Measurements from ENCODE around the gene PTPRD. TPM values are rescaled to one million over a fixed set of nuclear protein-coding genes. Genes with fewer than 3 reads are reported as not detected.

The PTPRD gene
- polyA plus RNA-seq, 4 donors, result 2.1 to 5.6 (median 3.9) TPM

DNA sequence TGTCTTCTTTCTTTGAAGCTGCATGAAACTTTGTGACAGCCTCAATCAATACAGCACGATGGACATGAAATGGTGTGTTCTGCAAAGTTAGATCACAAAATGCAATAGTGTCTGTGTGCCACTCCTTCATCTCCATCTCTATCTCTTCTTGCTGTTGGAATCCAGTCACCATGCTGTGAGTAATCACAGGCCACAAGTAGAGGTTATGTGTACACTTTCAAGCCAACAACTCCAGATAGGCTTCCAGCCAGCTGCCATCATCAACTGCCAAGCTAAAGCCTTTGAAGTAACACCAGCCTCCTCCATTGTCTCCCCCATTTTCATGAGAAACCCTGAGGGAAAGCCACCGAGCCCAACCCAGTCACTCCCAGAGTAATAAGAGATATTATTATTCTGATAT lies 360.6 kb downstream of the PTPRD start:
- WGBS, 3 donors, result 47 to 77% (median 57%) methylated on average over 2 of the region's 2 CpGs
- no peak for FAIRE-seq

DNA sequence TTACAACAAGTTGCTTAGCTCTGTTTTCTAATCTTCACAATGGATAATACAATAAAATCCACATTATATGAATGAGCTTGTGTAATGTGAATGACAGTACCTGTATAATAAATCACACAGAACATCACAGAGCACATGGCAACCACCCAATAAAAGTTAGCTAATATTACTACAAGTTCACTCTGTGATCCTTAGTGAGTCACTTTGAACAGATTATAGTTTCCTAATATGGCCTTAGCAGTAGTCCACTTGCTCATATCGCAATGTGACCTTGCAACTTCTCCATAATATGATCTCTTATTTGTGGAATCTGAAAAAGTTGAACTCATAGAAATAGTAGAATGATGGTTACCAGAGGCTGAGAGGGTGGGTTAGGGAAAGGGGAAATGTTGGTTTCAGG lies 361.3 kb downstream of the PTPRD start:
- no peaks in the 10 kb centered on the region for H3K27me3 ChIP-seq (ENCODE audit: control insufficient read depth in 3 of 3, insufficient read depth in 3 of 3, low read length in 3 of 3)
- H3K4me3 ChIP-seq (ENCODE audit: low read depth in 1 of 3, low read length in 3 of 3), result no peak overlapping the region
- FAIRE-seq (no peak), DNase-seq (no peak)
- H3K9me3 ChIP-seq (ENCODE audit: control insufficient read depth in 2 of 2, insufficient read depth in 1 of 2, low read depth in 1 of 2, low read length in 1 of 2), result no peaks in the 10 kb centered on the region
- no peak overlapping the region for H3K27ac ChIP-seq (ENCODE audit: low read depth in 1 of 3, low read length in 2 of 3)
- WGBS, 3 donors, result 65 to 77% (median 71%) methylated on average over 1 of the region's 1 CpG
- no peaks in the 10 kb centered on the region for H3K36me3 ChIP-seq (ENCODE audit: control insufficient read depth in 3 of 3, insufficient read depth in 2 of 3, low read depth in 1 of 3, low read length in 3 of 3)
- no peaks in the 10 kb centered on the region for H3K4me1 ChIP-seq (ENCODE audit: control insufficient read depth in 3 of 3, insufficient read depth in 2 of 3, low read depth in 1 of 3, low read length in 2 of 3)

More for the DNA sequence above, 360.6 kb downstream of the PTPRD start:
- Histone ChIP-seq H3K4me3 (ENCODE audit: low read depth in 1 of 3, low read length in 3 of 3) (no peak overlapping the region), H3K27ac (ENCODE audit: low read depth in 1 of 3, low read length in 2 of 3) (no peak overlapping the region), H3K27me3 (ENCODE audit: control insufficient read depth in 3 of 3, insufficient read depth in 3 of 3, low read length in 3 of 3) (no peaks in the 10 kb centered on the region), H3K36me3 (ENCODE audit: control insufficient read depth in 3 of 3, insufficient read depth in 2 of 3, low read depth in 1 of 3, low read length in 3 of 3) (no peaks in the 10 kb centered on the region), H3K9me3 (ENCODE audit: control insufficient read depth in 2 of 2, insufficient read depth in 1 of 2, low read depth in 1 of 2, low read length in 1 of 2) (no peaks in the 10 kb centered on the region), H3K4me1 (ENCODE audit: control insufficient read depth in 3 of 3, insufficient read depth in 2 of 3, low read depth in 1 of 3, low read length in 2 of 3) (no peaks in the 10 kb centered on the region)
- no peak for DNase-seq

DNA sequence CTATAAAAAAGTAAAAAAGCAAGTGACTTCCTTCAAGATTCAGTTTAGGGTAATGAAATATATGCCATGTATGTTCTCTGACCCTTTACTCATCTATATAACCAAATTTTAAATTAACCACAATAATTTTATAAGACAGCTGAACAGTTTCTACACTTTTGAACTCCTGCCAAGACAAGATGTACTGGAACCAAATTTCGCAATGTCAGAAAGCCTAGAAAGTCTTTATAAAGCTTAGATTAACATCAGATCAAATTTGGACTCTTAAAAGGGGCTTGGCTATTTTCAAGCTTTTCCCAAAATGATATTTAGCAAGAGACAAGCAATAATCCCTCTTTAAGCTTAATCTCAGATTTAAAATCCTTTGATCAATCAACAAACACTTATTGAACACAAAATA lies 362.6 kb downstream of the PTPRD start:
- Histone ChIP-seq H3K4me1 (ENCODE audit: control insufficient read depth in 3 of 3, insufficient read depth in 2 of 3, low read depth in 1 of 3, low read length in 2 of 3) (no peaks in the 10 kb centered on the region), H3K36me3 (ENCODE audit: control insufficient read depth in 3 of 3, insufficient read depth in 2 of 3, low read depth in 1 of 3, low read length in 3 of 3) (no peaks in the 10 kb centered on the region), H3K27me3 (ENCODE audit: control insufficient read depth in 3 of 3, insufficient read depth in 3 of 3, low read length in 3 of 3) (no peaks in the 10 kb centered on the region), H3K27ac (ENCODE audit: low read depth in 1 of 3, low read length in 2 of 3) (no peak overlapping the region), H3K9me3 (ENCODE audit: control insufficient read depth in 2 of 2, insufficient read depth in 1 of 2, low read depth in 1 of 2, low read length in 1 of 2) (no peaks in the 10 kb centered on the region), H3K4me3 (ENCODE audit: low read depth in 1 of 3, low read length in 3 of 3) (no peak overlapping the region)
- FAIRE-seq, result no peak
- no peak for DNase-seq
- 46 to 68% (median 67%) methylated on average over 1 of the region's 1 CpG for WGBS, 3 donors

DNA sequence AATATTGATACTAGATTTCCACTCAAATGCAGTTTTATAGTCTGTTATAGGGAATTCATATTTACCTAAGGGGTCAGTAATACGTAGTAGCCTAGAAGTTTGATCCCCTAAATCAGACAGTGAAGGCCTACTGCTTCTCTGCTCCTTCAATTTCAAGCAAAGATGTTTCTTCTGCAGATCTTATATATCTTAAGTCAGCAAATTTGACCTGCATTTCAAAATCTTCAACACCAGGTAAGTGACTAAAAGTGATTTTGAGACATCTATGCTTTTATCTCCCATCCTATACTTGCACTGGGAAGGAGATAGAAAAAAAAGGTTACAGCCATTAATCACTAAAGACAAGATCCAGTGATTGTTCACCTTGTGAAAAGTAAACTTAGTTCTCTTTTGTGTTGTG lies 363.9 kb downstream of the PTPRD start:
- DNase-seq (no peak), FAIRE-seq (no peak)
- Histone ChIP-seq H3K4me3 (ENCODE audit: low read depth in 1 of 3, low read length in 3 of 3) (no peak overlapping the region), H3K27ac (ENCODE audit: low read depth in 1 of 3, low read length in 2 of 3) (no peak overlapping the region), H3K9me3 (ENCODE audit: control insufficient read depth in 2 of 2, insufficient read depth in 1 of 2, low read depth in 1 of 2, low read length in 1 of 2) (no peaks in the 10 kb centered on the region), H3K4me1 (ENCODE audit: control insufficient read depth in 3 of 3, insufficient read depth in 2 of 3, low read depth in 1 of 3, low read length in 2 of 3) (no peaks in the 10 kb centered on the region), H3K36me3 (ENCODE audit: control insufficient read depth in 3 of 3, insufficient read depth in 2 of 3, low read depth in 1 of 3, low read length in 3 of 3) (no peaks in the 10 kb centered on the region), H3K27me3 (ENCODE audit: control insufficient read depth in 3 of 3, insufficient read depth in 3 of 3, low read length in 3 of 3) (no peaks in the 10 kb centered on the region)
- WGBS, 3 donors, result 69 to 77% (median 71%) methylated on average over 1 of the region's 1 CpG

DNA sequence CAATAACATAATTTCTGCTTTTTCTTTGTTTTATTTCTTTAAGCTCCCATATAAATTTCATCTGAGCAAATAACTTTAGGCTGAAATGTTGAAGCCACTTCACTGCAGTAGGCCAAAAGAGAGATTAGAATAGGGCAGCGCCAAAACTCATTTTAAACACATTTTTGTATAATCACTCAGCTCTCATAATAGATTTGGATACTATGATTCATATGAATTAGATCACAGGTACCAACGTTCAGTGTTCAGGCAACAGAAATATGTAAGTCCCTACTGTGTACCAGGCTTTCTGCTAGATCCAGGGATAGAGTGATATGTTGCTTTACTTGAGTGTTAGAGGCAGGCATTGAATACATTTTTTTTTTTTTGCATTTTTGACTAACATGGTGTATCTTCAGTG lies 370.5 kb downstream of the PTPRD start:
- Histone ChIP-seq H3K27ac (ENCODE audit: low read depth in 1 of 3, low read length in 2 of 3) (no peak overlapping the region), H3K4me3 (ENCODE audit: low read depth in 1 of 3, low read length in 3 of 3) (no peak overlapping the region), H3K27me3 (ENCODE audit: control insufficient read depth in 3 of 3, insufficient read depth in 3 of 3, low read length in 3 of 3) (no peaks in the 10 kb centered on the region), H3K9me3 (ENCODE audit: control insufficient read depth in 2 of 2, insufficient read depth in 1 of 2, low read depth in 1 of 2, low read length in 1 of 2) (no peaks in the 10 kb centered on the region), H3K4me1 (ENCODE audit: control insufficient read depth in 3 of 3, insufficient read depth in 2 of 3, low read depth in 1 of 3, low read length in 2 of 3) (no peaks in the 10 kb centered on the region), H3K36me3 (ENCODE audit: control insufficient read depth in 3 of 3, insufficient read depth in 2 of 3, low read depth in 1 of 3, low read length in 3 of 3) (no peaks in the 10 kb centered on the region)
- DNase-seq (no peak), FAIRE-seq (no peak)
- WGBS, 3 donors, result 59 to 61% (median 59%) methylated on average over 2 of the region's 2 CpGs

DNA sequence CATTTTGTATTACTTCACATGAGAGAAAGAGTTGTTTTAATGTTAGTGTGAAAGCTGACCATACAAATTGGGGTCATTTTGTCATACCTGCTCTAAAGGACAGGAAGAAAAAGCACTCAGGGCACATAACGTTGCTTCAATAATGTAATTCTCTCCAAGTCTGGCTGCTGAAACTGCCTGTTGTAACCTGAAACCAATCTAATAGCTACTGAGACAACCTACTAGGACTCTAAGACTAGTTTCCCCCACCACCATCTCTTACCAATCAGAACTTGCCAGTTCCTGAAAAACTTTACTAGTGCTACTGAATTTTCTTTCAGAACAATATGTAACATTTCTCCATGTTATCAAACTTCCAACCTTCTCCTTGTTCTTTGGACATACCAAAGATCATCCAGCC lies 374.7 kb downstream of the PTPRD start:
- no peak for FAIRE-seq
- 62 to 67% (median 64%) methylated on average over 1 of the region's 1 CpG for WGBS, 3 donors
- no peaks in the 10 kb centered on the region for H3K9me3 ChIP-seq (ENCODE audit: control insufficient read depth in 2 of 2, insufficient read depth in 1 of 2, low read depth in 1 of 2, low read length in 1 of 2)

DNA sequence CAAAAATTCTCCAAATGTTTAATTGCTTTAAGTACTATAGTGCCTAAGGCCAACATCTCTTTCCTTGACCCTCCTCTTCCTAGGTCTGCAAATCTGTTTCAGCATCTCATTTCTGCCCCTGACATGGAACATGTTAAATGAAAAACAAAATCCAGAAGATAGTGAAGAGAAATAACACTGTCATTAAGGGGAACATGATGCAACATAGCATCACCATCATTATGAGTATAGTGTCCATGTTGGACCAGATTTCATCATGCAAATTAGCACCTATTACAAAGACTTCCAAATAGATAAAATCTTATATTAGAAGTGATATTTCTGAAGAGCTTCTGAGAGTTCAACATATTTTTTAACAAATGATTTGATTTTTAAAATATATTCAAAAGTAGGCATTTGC lies 375.2 kb downstream of the PTPRD start:
- H3K27ac ChIP-seq (ENCODE audit: low read depth in 1 of 3, low read length in 2 of 3), result no peak overlapping the region
- no peaks in the 10 kb centered on the region for H3K4me1 ChIP-seq (ENCODE audit: control insufficient read depth in 3 of 3, insufficient read depth in 2 of 3, low read depth in 1 of 3, low read length in 2 of 3)
- no peaks in the 10 kb centered on the region for H3K27me3 ChIP-seq (ENCODE audit: control insufficient read depth in 3 of 3, insufficient read depth in 3 of 3, low read length in 3 of 3)
- FAIRE-seq, result no peak
- no peaks in the 10 kb centered on the region for H3K9me3 ChIP-seq (ENCODE audit: control insufficient read depth in 2 of 2, insufficient read depth in 1 of 2, low read depth in 1 of 2, low read length in 1 of 2)
- H3K4me3 ChIP-seq (ENCODE audit: low read depth in 1 of 3, low read length in 3 of 3), result no peak overlapping the region
- no peak for DNase-seq
- no peaks in the 10 kb centered on the region for H3K36me3 ChIP-seq (ENCODE audit: control insufficient read depth in 3 of 3, insufficient read depth in 2 of 3, low read depth in 1 of 3, low read length in 3 of 3)

More for the DNA sequence above, 374.7 kb downstream of the PTPRD start:
- Histone ChIP-seq H3K27me3 (ENCODE audit: control insufficient read depth in 3 of 3, insufficient read depth in 3 of 3, low read length in 3 of 3) (no peaks in the 10 kb centered on the region), H3K4me3 (ENCODE audit: low read depth in 1 of 3, low read length in 3 of 3) (no peak overlapping the region), H3K27ac (ENCODE audit: low read depth in 1 of 3, low read length in 2 of 3) (no peak overlapping the region), H3K4me1 (ENCODE audit: control insufficient read depth in 3 of 3, insufficient read depth in 2 of 3, low read depth in 1 of 3, low read length in 2 of 3) (no peaks in the 10 kb centered on the region), H3K36me3 (ENCODE audit: control insufficient read depth in 3 of 3, insufficient read depth in 2 of 3, low read depth in 1 of 3, low read length in 3 of 3) (no peaks in the 10 kb centered on the region)
- DNase-seq, result no peak

DNA sequence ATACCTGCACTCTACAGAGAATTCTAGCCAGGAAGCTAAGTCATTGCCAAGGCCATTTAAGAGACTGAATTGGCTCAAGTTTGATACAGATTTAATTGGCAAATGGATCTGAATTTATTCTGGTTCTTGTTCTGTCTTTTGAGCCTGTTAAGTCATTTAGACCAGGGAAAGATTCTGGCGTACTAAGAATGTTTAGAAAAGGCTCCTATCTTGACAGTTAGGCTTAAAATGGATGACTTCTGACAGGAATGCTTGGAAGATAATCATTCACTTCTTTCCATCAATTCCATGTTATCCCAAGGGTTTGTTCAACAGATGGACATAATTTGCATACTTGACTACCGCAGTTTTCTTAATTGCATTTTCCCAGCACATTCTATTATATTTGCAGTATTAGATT lies 376.6 kb downstream of the PTPRD start:
- Histone ChIP-seq H3K4me3 (ENCODE audit: low read depth in 1 of 3, low read length in 3 of 3) (no peak overlapping the region), H3K9me3 (ENCODE audit: control insufficient read depth in 2 of 2, insufficient read depth in 1 of 2, low read depth in 1 of 2, low read length in 1 of 2) (no peaks in the 10 kb centered on the region), H3K27ac (ENCODE audit: low read depth in 1 of 3, low read length in 2 of 3) (no peak overlapping the region), H3K4me1 (ENCODE audit: control insufficient read depth in 3 of 3, insufficient read depth in 2 of 3, low read depth in 1 of 3, low read length in 2 of 3) (no peaks in the 10 kb centered on the region), H3K36me3 (ENCODE audit: control insufficient read depth in 3 of 3, insufficient read depth in 2 of 3, low read depth in 1 of 3, low read length in 3 of 3) (no peaks in the 10 kb centered on the region), H3K27me3 (ENCODE audit: control insufficient read depth in 3 of 3, insufficient read depth in 3 of 3, low read length in 3 of 3) (no peaks in the 10 kb centered on the region)
- 68 to 81% (median 69%) methylated on average over 2 of the region's 2 CpGs for WGBS, 3 donors
- FAIRE-seq (no peak), DNase-seq (no peak)

DNA sequence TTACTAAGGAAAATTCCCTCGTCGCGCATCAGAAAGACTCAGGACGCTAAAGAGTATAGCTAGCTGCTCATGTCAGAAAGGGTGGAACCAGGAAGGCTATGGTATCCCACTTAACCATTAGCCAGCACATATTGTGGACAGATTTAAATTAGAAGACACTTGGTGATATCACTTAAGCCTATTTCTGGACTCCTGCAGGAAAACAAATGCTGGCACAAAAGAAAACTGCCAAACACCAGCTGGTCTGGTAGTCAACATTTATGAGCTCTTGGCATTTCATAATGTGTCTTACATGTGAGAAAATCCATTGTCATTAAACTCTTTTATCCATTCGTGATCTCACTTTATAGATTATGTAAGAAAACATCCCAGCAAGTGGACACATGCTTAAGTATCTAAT lies 377.4 kb downstream of the PTPRD start:
- 86 to 88% (median 87%) methylated on average over 5 of the region's 5 CpGs for WGBS, 3 donors
- FAIRE-seq, result no peak

More for the DNA sequence above, 377.4 kb downstream of the PTPRD start:
- Histone ChIP-seq H3K4me3 (ENCODE audit: low read depth in 1 of 3, low read length in 3 of 3) (no peak overlapping the region), H3K36me3 (ENCODE audit: control insufficient read depth in 3 of 3, insufficient read depth in 2 of 3, low read depth in 1 of 3, low read length in 3 of 3) (no peaks in the 10 kb centered on the region), H3K4me1 (ENCODE audit: control insufficient read depth in 3 of 3, insufficient read depth in 2 of 3, low read depth in 1 of 3, low read length in 2 of 3) (no peaks in the 10 kb centered on the region), H3K27ac (ENCODE audit: low read depth in 1 of 3, low read length in 2 of 3) (no peak overlapping the region), H3K27me3 (ENCODE audit: control insufficient read depth in 3 of 3, insufficient read depth in 3 of 3, low read length in 3 of 3) (no peaks in the 10 kb centered on the region), H3K9me3 (ENCODE audit: control insufficient read depth in 2 of 2, insufficient read depth in 1 of 2, low read depth in 1 of 2, low read length in 1 of 2) (no peaks in the 10 kb centered on the region)
- no peak for DNase-seq
